AG04450 (cell line): ENCODE data around the gene PLD1. TPM values are rescaled to one million over a fixed set of nuclear protein-coding genes. Genes with fewer than 3 reads are reported as not detected.
"Not testable (repeated sequence)": the region's sequence is repeated elsewhere in the genome, so short reads cannot be mapped to it uniquely, and the experiment has no call there.

ENCODE experiments used
- CTCF ChIA-PET: fragments of 300-600, 350-600 bp; formaldehyde crosslinking; extraction: SDS; loops from one replicate; lab custom pipeline; 2022; ENCODE audit warnings: antibody characterized with exemption, inconsistent platforms; lab: Charles Lee
- POLR2A ChIA-PET: fragments of 350-600 bp; formaldehyde crosslinking; extraction: SDS; loops from one replicate; lab custom pipeline; 2021; ENCODE audit warnings: antibody characterized with exemption, inconsistent platforms; lab: Yijun Ruan, JAX
- DNase-seq: peaks from one replicate; pipeline ENCODE4 v3.0.0-alpha.2; 2011; ENCODE audit warnings: low read depth, low spot score
- H3K27ac ChIP-seq: one replicate; pipeline ENCODE4 v1.5.1; 2012; ENCODE audit warnings: low read depth, low read length, control low read depth
- H3K27me3 ChIP-seq: one replicate; pipeline ENCODE4 v1.6.0; 2012; ENCODE audit warnings: low read length; ENCODE audit not compliant: control insufficient read depth, insufficient read depth
- H3K4me3 ChIP-seq: 2 replicates; pipeline ENCODE4 v1.5.1; 2011; ENCODE audit warnings: mild to moderate bottlenecking, low read depth, low read length, control low read depth
- H3K9me3 ChIP-seq: 2 replicates; pipeline ENCODE4 v1.5.1; 2012; ENCODE audit warnings: low read length; ENCODE audit not compliant: control insufficient read depth, insufficient read depth
- polyA plus RNA-seq: library from polyadenylated mRNA; depleted of rRNA; stranded (reverse); fragments of >200 nt; gene quantifications from 2 replicates; pipeline ENCODE4 v1.2.3, GENCODE V29; 2011
- TF ChIP-seq, protein P1 (sequence below): IDR thresholded peaks from 2 replicates; pipeline ENCODE4 v1.5.1; 2011; ENCODE audit warnings: low read depth, low read length, control low read depth, inconsistent platforms

Gene PLD1
- polyA plus RNA-seq, 1 experiment: 20.2 TPM

DNA sequence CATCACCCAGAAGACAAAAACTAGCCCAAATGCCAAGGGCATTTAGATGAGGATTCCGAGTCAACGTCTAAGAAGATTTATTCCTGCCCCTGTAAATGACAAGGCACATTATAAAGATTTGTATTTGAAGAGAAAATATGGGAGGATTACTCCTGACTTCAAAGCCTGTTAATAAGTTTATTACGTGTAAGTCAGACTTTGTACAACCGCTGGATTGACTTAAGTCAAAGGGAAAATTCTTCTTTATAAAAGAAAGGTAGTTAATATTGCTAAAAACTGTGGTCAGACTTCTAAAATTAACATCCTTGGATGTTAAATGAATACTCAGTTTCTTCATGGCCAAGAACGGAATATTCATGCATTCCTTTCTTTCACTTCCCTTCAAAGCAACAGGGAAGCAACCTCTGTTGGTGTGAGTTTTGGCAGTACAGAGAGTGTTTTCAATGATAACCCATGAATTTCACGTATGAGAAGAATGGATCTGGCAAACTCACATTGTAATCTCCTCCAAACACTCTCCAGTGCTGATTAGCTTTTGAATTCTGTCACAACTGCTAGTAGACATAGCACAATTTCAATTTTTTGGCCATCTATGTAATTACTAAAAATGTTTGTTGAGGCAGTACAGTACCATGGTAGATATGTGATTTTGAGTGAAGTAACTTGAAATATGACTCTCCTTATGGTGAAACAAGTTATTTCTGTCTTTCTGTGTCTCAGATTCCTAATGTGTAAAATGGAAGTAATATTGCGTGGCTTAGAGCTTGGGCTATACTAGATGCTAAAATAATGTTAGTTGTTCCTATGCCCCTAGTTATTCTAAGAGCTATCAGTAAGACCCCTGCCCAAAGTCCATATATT lies 62.0 kb downstream of the PLD1 start:
- Histone ChIP-seq H3K4me3 (no peak overlapping the region), H3K27me3 (no peaks in the 10 kb centered on the region), H3K27ac (no peak overlapping the region), H3K9me3 (peaks cover 10% of the 10 kb centered on the region)
- DNase-seq: no peak
- TF ChIP-seq, protein P1, sequence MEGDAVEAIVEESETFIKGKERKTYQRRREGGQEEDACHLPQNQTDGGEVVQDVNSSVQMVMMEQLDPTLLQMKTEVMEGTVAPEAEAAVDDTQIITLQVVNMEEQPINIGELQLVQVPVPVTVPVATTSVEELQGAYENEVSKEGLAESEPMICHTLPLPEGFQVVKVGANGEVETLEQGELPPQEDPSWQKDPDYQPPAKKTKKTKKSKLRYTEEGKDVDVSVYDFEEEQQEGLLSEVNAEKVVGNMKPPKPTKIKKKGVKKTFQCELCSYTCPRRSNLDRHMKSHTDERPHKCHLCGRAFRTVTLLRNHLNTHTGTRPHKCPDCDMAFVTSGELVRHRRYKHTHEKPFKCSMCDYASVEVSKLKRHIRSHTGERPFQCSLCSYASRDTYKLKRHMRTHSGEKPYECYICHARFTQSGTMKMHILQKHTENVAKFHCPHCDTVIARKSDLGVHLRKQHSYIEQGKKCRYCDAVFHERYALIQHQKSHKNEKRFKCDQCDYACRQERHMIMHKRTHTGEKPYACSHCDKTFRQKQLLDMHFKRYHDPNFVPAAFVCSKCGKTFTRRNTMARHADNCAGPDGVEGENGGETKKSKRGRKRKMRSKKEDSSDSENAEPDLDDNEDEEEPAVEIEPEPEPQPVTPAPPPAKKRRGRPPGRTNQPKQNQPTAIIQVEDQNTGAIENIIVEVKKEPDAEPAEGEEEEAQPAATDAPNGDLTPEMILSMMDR: no peak
- POLR2A ChIA-PET: interaction anchor here (1.2 kb wide), 1 partner anchor 11 kb away, joined by 4 read pairs; no protein-coding TSS in a partner anchor
- CTCF ChIA-PET: interaction anchor here (0.9 to 4.1 kb wide), 3 partner anchors 24 to 134 kb away, joined by 3 to 20 read pairs (median 7); no protein-coding TSS in a partner anchor

DNA sequence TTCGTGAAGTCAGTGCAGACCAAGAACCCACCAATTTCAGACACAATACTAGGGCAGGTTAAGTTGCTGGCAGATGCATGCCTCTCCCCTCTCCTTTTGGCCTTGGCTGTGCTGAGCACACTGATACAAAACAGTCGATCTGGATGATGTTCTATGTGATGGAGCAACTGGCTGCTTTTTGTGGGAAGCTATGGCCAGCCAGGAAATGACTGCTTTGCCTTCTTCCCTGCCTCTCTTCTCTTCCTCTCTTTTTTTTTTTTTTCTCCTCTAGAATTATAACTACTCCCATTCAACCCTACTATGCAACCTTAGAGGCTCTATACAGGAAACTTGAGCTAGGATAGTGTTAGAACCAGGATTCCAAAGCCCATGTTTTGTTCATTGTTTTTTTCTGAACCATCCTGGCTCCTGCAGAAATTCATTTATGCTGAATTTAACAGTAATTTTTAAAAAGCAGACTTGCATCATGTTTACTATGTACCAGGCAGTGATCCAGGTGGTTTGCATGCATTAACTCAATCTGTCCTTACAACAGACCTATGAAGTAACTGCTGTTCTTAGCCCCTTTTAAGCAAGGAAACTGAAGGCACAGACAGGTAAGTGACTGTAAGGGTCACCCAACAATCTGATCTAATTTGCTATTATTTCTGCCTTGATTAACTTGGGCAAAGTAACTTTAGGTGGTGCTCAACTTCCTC lies 62.9 kb downstream of the PLD1 start:
- POLR2A ChIA-PET: no interaction called here
- DNase-seq: no peak
- H3K9me3 ChIP-seq: peaks cover 10% of the 10 kb centered on the region
- no peak overlapping the region for H3K27ac ChIP-seq
- TF ChIP-seq, protein P1: no peak
- no peaks in the 10 kb centered on the region for H3K27me3 ChIP-seq
- CTCF ChIA-PET: interaction anchor here (0.5 kb wide), 1 partner anchor 522 kb away, joined by 4 read pairs; no protein-coding TSS in a partner anchor
- no peak overlapping the region for H3K4me3 ChIP-seq

DNA sequence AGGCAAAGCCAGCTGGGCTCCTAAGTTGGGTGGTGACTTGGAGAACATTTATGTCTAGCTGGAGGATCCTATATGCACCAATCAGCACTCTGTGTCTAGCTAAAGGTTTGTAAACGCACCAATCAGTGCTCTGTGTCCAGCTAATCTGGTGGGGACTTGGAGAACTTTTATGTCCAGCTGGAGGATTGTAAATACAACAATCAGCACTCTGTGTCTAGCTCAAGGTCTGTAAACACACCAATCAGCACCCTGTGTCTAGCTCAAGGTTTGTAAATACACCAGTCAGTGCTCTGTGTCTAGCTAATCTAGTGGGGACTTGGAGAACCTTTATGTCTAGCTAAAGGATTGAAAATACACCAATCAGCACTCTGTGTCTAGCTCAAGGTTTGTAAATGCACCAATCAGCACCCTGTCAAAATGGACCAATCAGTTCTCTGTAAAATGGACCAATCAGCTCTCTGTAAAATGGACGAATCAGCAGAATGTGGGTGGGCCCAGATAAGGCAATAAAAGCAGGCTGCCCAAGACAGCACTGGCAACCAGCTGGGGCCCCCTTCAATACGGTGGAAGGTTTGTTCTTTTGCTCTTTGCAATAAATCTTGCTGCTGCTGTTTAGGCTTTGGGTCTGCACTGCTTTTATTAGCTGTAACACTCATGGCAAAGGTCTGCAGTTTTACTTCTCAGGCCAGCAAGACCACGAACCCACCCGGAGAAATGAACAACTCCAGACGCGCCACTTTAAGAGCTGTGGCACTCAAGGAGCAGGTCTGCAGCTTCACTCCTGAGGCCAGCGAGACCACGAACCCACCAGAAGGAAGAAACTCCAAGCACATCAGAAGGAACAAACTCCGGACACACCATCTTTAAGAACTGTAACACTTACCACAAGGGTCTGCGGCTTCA lies 63.7 kb downstream of the PLD1 start:
- H3K4me3 ChIP-seq, H3K27ac ChIP-seq, H3K27me3 ChIP-seq, CTCF ChIA-PET, DNase-seq: not testable (repeated sequence)
- POLR2A ChIA-PET: interaction anchor here (0.6 kb wide), 1 partner anchor 248 kb away, joined by 3 read pairs; no protein-coding TSS in a partner anchor
- H3K9me3 ChIP-seq: peaks cover 10% of the 10 kb centered on the region

DNA sequence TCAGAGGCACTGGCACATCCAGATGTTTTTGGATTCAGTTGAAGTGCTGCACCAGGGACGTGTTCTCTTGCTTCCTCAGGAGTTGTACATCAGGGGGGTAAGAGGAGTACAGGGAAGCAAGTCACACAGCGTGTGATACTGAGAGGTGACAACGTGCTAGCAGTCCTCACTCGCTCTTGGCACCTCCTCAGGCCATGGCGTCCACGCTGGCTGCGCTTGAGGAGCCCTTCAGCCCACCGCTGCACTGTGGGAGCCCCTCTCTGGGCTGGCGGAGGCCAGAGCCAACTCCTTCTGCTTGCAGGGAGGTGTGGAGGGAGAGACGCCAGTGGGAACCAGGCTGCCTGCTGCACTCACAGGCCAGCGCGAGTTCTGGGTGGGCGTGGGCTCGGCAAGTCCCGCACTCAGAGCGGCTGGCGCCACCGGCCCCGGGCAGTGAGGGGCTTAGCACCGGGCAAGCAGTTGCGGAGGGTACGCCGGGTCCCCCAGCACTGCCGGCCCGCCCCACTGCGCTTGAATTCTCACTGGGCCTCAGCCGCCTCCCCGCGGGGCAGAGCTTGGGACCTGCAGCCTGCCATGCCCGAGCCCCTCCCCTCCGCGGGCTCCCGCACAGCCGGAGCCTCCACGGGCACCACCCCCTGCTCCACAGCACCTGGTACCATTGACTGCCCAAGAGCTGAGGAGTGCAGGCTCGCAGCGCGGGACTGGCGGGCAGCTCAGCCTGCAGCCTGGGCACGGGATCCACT lies 64.5 kb downstream of the PLD1 start:
- H3K27ac ChIP-seq: no peak overlapping the region
- CTCF ChIA-PET: no interaction called here

More for the DNA sequence above, 64.5 kb downstream of the PLD1 start:
- no peak overlapping the region for H3K4me3 ChIP-seq
- POLR2A ChIA-PET: interaction anchor here (0.6 kb wide), 1 partner anchor 249 kb away, joined by 3 read pairs; no protein-coding TSS in a partner anchor
- no peaks in the 10 kb centered on the region for H3K27me3 ChIP-seq
- DNase-seq: no peak
- H3K9me3 ChIP-seq: peaks cover 10% of the 10 kb centered on the region
- TF ChIP-seq, protein P1: no peak
